ENCODE data around the gene GSAP. TPM values are rescaled to one million over a fixed set of nuclear protein-coding genes. Genes with fewer than 3 reads are reported as not detected.

Gene GSAP
- total RNA-seq, 1 experiment from 2014 or later: 0.85 TPM

GRCh38 chr7:77393261-77393660 is 22.9 kb downstream of the GSAP start:
- BruUV-seq (replicated peaks): no TSS peak
- POLR2A ChIA-PET: no interaction called here
- no peak overlapping the region for H3K27ac ChIP-seq (ENCODE audit: low read length)
- H3K4me3 ChIP-seq (ENCODE audit: low read depth in 2 of 2, low read length in 2 of 2): no peak overlapping the region
- no peak for ATAC-seq
- in situ Hi-C loops (cut with HindIII; ENCODE audit: low pct_unique_long_range_greater_than_20kb, low sequenced_read_pairs): no loop called here
- H3K4me1 ChIP-seq (ENCODE audit: control insufficient read depth, insufficient read depth, low read length): no peaks in the 10 kb centered on the region
- no peaks in the 10 kb centered on the region for H3K36me3 ChIP-seq (ENCODE audit: control insufficient read depth, insufficient read depth, low read length)
- 0 out of 2 replicates have a peak, but pooled peaks cover 3% of the 10 kb centered on the region for H3K27me3 ChIP-seq (ENCODE audit: control insufficient read depth, insufficient read depth, low read length)
- peak; percentile 36 for DNase-seq (ENCODE audit: low read depth, low spot score)
- intact Hi-C loops (cut with micrococcal nuclease; ENCODE audit: unreplicated experiment): no loop called here
- TF ChIP-seq CTCF (IDR thresholded peaks at IDR 0.05) (no peak), SIN3A (IDR thresholded peaks at IDR 0.05; ENCODE audit: borderline replicate concordance, insufficient read depth, low read depth, low read length) (no peak), POLR2AphosphoS5 (IDR thresholded peaks at IDR 0.05; ENCODE audit: low read depth, low read length) (no peak), REST (IDR thresholded peaks at IDR 0.05; ENCODE audit: insufficient read depth in 1 of 2, low read depth in 2 of 2, low read length in 1 of 2) (no peak), TCF7L2 (IDR thresholded peaks at IDR 0.05; ENCODE audit: low read depth, low read length) (no peak)
- no peaks in the 10 kb centered on the region for H3K9me3 ChIP-seq (ENCODE audit: control insufficient read depth, insufficient read depth, low read depth, low read length)
- CTCF ChIA-PET: no interaction called here

DNA sequence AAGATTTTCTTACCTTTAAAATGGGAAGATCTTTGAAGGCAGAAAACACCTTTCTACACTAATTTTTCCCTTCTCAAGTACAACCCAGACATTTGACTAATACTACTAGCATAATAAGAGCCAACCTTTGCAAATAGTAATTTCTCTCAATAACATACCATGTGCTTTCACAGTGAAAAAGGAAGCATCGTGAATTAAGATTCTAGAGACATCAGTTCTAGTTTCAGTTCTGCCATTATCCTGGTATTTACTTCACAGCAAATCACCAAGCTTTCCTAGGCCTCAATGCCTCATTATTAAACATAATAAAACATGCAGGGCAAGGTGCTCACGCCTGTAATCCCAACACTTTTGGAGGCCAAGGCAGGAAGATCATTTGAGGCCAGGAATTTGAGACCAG is 24.9 kb downstream of the GSAP start:
- ChIA-PET CTCF (no interaction called here), POLR2A (interaction anchor here (0.7 kb wide), 1 partner anchor 145 kb away, joined by 3 read pairs; no protein-coding TSS in a partner anchor)
- BruUV-seq (replicated peaks): no TSS peak
- ATAC-seq: no peak
- Histone ChIP-seq H3K4me3 (ENCODE audit: low read depth in 2 of 2, low read length in 2 of 2) (no peak overlapping the region), H3K27ac (ENCODE audit: low read length) (no peak overlapping the region), H3K27me3 (ENCODE audit: control insufficient read depth, insufficient read depth, low read length) (no peaks in the 10 kb centered on the region; the same call in 1 of the 2 replicates), H3K9me3 (ENCODE audit: control insufficient read depth, insufficient read depth, low read depth, low read length) (no peaks in the 10 kb centered on the region), H3K4me1 (ENCODE audit: control insufficient read depth, insufficient read depth, low read length) (no peaks in the 10 kb centered on the region), H3K36me3 (ENCODE audit: control insufficient read depth, insufficient read depth, low read length) (no peaks in the 10 kb centered on the region)
- in situ Hi-C loops (cut with HindIII; ENCODE audit: low pct_unique_long_range_greater_than_20kb, low sequenced_read_pairs) (no loop called here), intact Hi-C loops (cut with micrococcal nuclease; ENCODE audit: unreplicated experiment) (no loop called here)
- TF ChIP-seq CTCF (IDR thresholded peaks at IDR 0.05): no peak
- TF ChIP-seq POLR2AphosphoS5 (IDR thresholded peaks at IDR 0.05; ENCODE audit: low read depth, low read length): no peak
- TF ChIP-seq TCF7L2 (IDR thresholded peaks at IDR 0.05; ENCODE audit: low read depth, low read length): no peak
- TF ChIP-seq SIN3A (IDR thresholded peaks at IDR 0.05; ENCODE audit: borderline replicate concordance, insufficient read depth, low read depth, low read length): no peak
- TF ChIP-seq REST (IDR thresholded peaks at IDR 0.05; ENCODE audit: insufficient read depth in 1 of 2, low read depth in 2 of 2, low read length in 1 of 2): no peak
- no peak for DNase-seq (ENCODE audit: low read depth, low spot score)

Data from Panc1 (cell line).